Activated naive CD4-positive, alpha-beta T cell treated with anti-CD3 and anti-CD28 coated beads, Interleukin-2, amount 50 U/mL, for 72 hours (primary cell): Measurements from ENCODE around the gene BOK. TPM values are rescaled to one million over a fixed set of nuclear protein-coding genes. Genes with fewer than 3 reads are reported as not detected.

Experiments used
- ATAC-seq, 2 donors: fragments of 150-1000 bp; cut with Tn5 transposase; 2 replicates each; pipeline ENCODE4 v1.10.0; 2021; ENCODE audit warnings: mild to moderate bottlenecking in 2 of 2, moderate library complexity in 2 of 2
- DNase-seq, 2 donors: peaks; one replicate each; pipeline ENCODE4 v3.0.0; 2021 to 2022; ENCODE audit warnings: low spot score in 2 of 2
- H3K27ac Mint-ChIP-seq, 2 donors: one replicate each; pipeline ENCODE4 v1.8.0; 2022; ENCODE audit warnings: mild to moderate bottlenecking in 2 of 2, mixed read lengths in 2 of 2
- H3K36me3 Mint-ChIP-seq, 2 donors: one replicate each; pipeline ENCODE4 v1.8.0; 2022; ENCODE audit warnings: mixed read lengths in 2 of 2
- H3K9me3 Mint-ChIP-seq, 2 donors: one replicate each; pipeline ENCODE4 v1.8.0; 2022; ENCODE audit warnings: mixed read lengths in 2 of 2
- total RNA-seq, 2 donors: library from RNA; stranded (reverse); gene quantifications; one replicate each; pipeline ENCODE4 v1.2.3, GENCODE V29; 2022

BOK gene
- total RNA-seq, 2 donors from 2014 or later: 0.35 TPM; not detected in 1

GRCh38 chr2:241534293-241534692 is 24.3 kb upstream of the BOK start:
- ATAC-seq (no peak), DNase-seq (no peak)
- Mint-ChIP-seq H3K36me3 (no peaks in the 10 kb centered on the region), H3K27ac (peak overlapping the region in 1 of 2 donors; percentile 79), H3K9me3 (no peaks in the 10 kb centered on the region)

- DNase-seq (no peak), ATAC-seq (no peak)
- H3K9me3 Mint-ChIP-seq: no peaks in the 10 kb centered on the region
These were observed 23.7 kb upstream of the BOK start for GRCh38 chr2:241534701-241535375.

DNA sequence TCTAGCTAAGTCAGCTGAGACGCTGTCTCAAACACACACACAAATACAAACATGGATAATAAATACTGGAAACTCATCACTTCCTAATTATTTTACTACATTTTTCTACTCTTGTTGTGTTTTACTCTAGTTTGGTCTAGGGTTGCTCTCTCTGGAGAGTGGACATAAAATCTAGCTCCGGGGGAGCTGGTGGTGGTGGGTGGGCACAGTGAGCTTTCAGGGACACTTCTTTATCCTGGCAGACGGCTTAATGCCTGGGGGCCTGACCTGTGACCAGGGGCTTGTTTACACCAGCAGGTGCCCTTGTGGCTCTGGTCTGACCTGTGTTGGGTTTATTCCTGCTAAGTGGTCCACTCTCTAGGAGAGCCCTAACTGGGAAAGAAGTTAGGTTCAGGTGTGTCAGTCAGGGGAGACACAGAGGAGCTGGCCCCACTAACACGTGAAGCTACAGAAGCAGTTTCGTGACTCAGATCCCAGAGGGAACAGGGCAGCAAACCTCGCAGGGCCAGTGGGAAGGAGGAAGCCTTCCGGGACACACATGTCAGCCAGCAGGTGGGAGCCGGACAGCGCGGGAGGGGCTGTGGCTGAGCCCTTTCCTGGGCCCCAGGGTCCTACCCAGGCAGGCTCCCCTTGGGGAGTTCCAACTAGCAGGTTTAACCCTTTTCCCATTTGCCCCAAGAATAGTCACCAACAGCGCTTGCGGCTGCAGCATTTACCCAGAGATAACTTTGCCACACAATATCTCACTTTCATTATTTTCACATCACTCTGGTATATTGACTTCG is 22.5 kb upstream of the BOK start:
- ATAC-seq (no peak), DNase-seq (no peak)
- H3K27ac Mint-ChIP-seq: peak overlapping the region in 1 of 2 donors; percentile 44
- H3K36me3 Mint-ChIP-seq: no peaks in the 10 kb centered on the region
- H3K9me3 Mint-ChIP-seq: no peaks in the 10 kb centered on the region

More at GRCh38 chr2:241534701-241535375, 23.7 kb upstream of the BOK start:
- no peak overlapping the region for H3K27ac Mint-ChIP-seq
- H3K36me3 Mint-ChIP-seq: no peaks in the 10 kb centered on the region

GRCh38 chr2:241538838-241539615 is 19.5 kb upstream of the BOK start:
- no peak for DNase-seq
- no peaks in the 10 kb centered on the region for H3K36me3 Mint-ChIP-seq

DNA sequence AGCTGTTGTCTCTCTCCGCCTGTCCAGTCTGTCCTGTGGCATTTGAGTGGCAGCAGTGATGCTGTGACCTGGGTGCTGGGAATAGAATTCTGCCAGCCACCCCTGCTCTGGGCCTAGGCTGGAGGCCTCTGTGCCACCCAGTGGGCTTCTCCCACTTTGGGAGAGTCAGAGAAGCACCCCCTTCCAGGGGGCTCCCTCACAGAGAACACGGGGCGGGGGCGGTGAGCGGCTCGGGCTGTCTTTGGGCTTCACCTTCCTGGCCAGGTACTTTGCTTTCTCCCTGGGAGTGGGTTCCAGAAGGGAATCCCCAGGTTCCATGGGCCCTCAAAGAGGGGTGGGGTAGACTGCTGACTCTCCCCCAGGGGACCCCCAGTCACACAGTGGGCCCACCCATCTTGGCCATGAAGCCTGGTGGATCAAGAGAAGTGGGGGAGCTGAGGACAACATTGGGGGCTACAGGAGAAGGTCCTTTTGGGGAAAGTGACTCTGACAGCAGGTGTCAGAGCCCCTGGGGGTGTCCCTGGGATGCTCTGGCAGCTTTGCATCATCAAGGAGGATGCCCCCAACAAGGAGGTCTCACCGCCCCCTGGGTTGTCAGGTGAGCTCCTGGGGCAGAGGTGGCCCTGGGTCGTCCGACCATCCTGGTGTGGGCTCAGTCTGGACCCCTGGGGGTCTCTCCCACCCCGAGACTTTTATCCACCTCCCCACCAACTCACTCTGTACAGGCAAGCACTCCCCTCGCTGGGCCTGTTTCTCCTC is 18.8 kb upstream of the BOK start:
- no peak overlapping the region for H3K27ac Mint-ChIP-seq
- no peaks in the 10 kb centered on the region for H3K36me3 Mint-ChIP-seq
- no peak for ATAC-seq
- no peak for DNase-seq
- no peaks in the 10 kb centered on the region for H3K9me3 Mint-ChIP-seq

More at GRCh38 chr2:241538838-241539615, 19.5 kb upstream of the BOK start:
- H3K27ac Mint-ChIP-seq: no peak overlapping the region
- no peaks in the 10 kb centered on the region for H3K9me3 Mint-ChIP-seq
- no peak for ATAC-seq

GRCh38 chr2:241540401-241540770 is 18.2 kb upstream of the BOK start:
- Mint-ChIP-seq H3K9me3 (no peaks in the 10 kb centered on the region), H3K27ac (no peak overlapping the region), H3K36me3 (no peaks in the 10 kb centered on the region)
- ATAC-seq: no peak
- no peak for DNase-seq

DNA sequence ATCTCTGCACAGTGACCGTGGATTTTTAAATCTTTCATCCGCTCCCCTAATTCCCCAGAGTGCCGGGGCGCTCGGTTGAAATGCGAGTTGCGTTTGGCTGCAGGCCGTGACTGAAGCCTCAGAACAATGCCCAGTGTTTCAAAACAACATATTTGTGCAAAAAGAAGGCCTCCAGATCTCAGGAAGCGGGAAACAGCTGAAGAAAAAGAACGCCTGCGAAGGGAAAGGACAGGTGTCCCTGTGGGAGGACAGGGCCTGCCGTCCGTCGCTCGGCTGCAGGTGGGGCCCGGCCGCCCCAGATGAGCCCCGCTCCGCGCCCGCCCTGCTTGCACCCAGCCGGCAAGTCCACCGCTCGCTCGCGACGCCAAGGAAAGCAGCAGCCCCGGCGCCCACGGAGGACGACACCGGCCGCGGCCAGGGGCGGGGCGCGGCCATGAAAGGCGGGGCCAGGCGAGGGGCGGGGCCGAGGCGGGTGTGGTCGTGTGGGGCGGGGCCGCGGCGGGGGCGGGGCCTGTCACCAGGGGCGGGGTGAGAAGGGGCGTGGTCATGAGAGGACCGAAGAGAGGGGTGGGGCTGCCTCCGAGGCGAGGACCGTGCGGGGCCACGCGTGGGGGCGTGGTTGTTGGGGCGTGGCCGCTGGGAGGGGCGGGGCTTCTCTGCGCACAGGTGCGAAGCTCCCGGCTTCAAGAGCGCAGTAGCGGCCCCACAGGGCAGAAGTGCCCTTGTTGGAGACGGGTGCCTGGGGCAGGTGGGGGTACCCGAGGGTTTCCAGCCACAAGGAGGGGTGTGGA is 17.6 kb upstream of the BOK start:
- DNase-seq: peak in 1 of 2 donors; percentile 70

GRCh38 chr2:241541564-241542277 is 16.8 kb upstream of the BOK start:
- no peaks in the 10 kb centered on the region for H3K9me3 Mint-ChIP-seq
- H3K36me3 Mint-ChIP-seq: no peaks in the 10 kb centered on the region
- no peak for DNase-seq
- ATAC-seq: no peak
- H3K27ac Mint-ChIP-seq: no peak overlapping the region

More for the DNA sequence above, 17.6 kb upstream of the BOK start:
- Mint-ChIP-seq H3K27ac (no peak overlapping the region), H3K9me3 (no peaks in the 10 kb centered on the region), H3K36me3 (no peaks in the 10 kb centered on the region)
- peak; percentile 40 to 89 for ATAC-seq

DNA sequence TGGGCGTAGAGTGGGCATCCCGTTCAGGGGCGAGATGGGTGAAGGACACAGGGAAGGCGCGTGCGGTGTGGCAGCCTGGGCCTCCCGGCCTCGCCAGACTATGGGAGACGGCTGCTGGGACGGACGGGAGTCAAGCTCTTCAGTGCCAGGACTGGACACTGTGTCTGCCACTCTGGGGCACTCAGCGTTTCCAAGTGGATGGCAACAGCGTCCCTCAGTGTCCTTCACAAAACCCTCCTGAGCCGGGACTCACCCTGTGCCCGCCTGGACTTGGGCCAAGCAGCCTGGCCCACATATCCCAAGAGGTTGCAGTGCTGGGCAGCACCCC is 16.3 kb upstream of the BOK start:
- no peak for DNase-seq
- H3K9me3 Mint-ChIP-seq: no peaks in the 10 kb centered on the region
- no peak for ATAC-seq
- H3K36me3 Mint-ChIP-seq: no peaks in the 10 kb centered on the region
- H3K27ac Mint-ChIP-seq: no peak overlapping the region

GRCh38 chr2:241545106-241545505 is 13.4 kb upstream of the BOK start:
- H3K9me3 Mint-ChIP-seq: no peaks in the 10 kb centered on the region
- H3K27ac Mint-ChIP-seq: no peak overlapping the region
- no peaks in the 10 kb centered on the region for H3K36me3 Mint-ChIP-seq
- no peak for DNase-seq
- no peak for ATAC-seq

DNA sequence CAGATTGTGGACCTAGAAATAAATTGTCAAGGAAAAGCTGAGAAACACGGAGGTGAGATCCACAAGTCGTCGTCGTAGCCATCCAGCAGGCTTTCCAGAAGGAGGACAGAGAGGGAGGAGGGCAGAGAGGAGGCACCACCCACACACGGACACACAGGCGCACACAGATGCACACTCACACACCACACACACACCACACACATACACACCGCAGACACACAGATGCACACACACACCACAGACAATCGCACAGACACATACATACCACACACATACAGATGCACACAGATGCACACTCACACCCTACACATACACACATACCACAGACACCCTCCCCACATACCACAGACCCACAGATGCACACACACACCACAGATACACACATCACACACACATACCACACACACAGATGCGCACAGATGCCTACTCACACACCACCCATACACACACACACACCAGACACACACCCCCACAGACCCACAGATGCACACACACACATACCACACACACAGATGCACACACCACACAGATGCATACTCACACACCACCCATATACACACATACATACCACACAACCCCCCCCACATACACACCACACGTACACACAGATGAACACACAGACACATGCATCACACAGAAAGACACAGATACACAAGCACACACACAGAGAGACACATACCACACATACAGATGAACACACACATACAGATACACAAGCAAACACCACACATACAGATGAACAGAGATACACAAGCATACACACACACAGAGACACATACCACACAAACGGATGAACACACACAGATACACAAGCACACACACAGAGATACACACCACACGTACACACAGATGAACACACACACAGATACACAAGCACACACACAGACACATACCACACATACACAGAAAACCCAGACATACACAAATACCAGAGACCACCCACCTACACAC is 12.7 kb upstream of the BOK start:
- no peaks in the 10 kb centered on the region for H3K36me3 Mint-ChIP-seq
- no peak overlapping the region for H3K27ac Mint-ChIP-seq
- ATAC-seq (no peak), DNase-seq (no peak)
- H3K9me3 Mint-ChIP-seq: no peaks in the 10 kb centered on the region

DNA sequence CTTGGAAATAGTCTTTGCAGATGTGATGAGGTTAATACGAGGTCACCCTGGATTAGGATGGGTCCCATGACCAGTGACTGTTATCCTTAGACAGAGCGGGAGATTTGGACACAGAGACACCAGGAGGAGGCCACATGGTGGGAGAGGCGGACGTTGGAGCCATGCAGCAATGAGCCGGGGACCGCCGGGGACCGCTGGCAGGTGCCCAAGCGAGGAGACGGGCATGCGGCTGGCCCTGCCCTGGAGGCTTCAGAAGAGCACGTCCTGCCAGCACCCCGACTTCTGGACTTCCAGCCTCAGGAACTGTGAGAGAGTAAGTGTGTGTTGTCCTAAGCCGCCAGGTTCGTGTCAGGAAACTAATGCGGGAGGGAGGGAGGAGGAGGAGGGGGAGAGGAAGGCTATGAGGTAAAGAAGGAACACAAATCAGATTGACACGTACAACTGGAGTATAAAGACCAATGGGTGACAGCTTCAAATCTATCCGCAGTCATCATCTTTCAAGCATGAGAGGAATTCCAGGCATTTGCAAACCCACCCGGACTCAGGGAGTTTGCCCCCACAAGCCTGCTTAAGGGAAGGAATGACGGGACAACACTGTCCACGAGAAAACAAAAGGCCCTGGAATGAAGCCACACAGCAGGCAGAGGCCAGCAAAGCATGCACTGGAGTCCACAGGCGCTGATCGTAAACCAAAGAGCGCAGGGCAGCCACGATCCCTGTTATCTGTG is 11.6 kb upstream of the BOK start:
- Mint-ChIP-seq H3K36me3 (no peaks in the 10 kb centered on the region), H3K9me3 (no peaks in the 10 kb centered on the region), H3K27ac (no peak overlapping the region)
- DNase-seq: no peak
- no peak for ATAC-seq

- ATAC-seq (no peak), DNase-seq (no peak)
- H3K27ac Mint-ChIP-seq: no peak overlapping the region
- no peaks in the 10 kb centered on the region for H3K36me3 Mint-ChIP-seq
- H3K9me3 Mint-ChIP-seq: no peaks in the 10 kb centered on the region
These were observed 10.6 kb upstream of the BOK start for GRCh38 chr2:241547781-241548450.

DNA sequence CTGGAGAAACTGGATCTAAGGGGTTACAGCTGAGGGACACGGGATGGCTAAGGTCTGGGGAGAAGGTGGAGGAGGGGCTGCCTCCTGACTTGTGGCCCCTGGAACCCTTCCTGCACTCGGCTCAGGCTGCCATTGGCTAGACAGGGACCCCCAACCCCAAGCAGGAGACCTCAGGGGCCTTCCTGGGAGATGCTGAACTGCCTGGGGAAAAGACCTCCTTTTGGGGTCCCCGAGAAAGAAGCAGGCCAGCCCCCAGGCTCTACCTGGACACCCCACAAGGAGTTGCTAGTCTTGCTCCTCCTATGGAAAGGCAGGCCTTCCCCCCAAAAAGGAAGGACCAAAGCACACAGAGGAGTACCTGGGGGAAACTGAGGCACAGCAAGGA is 10.1 kb upstream of the BOK start:
- H3K27ac Mint-ChIP-seq: no peak overlapping the region
- H3K36me3 Mint-ChIP-seq: no peaks in the 10 kb centered on the region
- no peak for DNase-seq
- H3K9me3 Mint-ChIP-seq: no peaks in the 10 kb centered on the region
- no peak for ATAC-seq
